Measurements from ENCODE around the gene DLX3. TPM values are rescaled to one million over a fixed set of nuclear protein-coding genes. Genes with fewer than 3 reads are reported as not detected.

The DLX3 gene
- total RNA-seq (2022; extraction: Qiagen RNA extraction; ENCODE audit: low read depth) = 0.05 to 0.10 TPM (median 0.07 TPM) in 4 of 5 replicates, not detected in the other

GRCh38 chr17:49995055-49995738 lies at the start of gene DLX3:
TSS of gene DLX3 (minus strand) at chr17:49995224. CDS start at chr17:49994998, 226 bp downstream.

GRCh38 chr17:49969134-49969759 lies 25.8 kb downstream of the DLX3 start, which contains the start of gene DLX4:
TSS of gene DLX4 (plus strand) at chr17:49969190. CDS start at chr17:49969469, 279 bp downstream.

Other genes starting within 250 kb of the DLX3 start
- 1.2 to 1.3 TPM (median 1.2 TPM) in 5 replicates for gene FAM117A, start 231.1 kb downstream of the DLX3 start, total RNA-seq (2022; extraction: Qiagen RNA extraction; ENCODE audit: low read depth)
- 24.0 to 28.7 TPM (median 27.4 TPM) in 5 replicates for gene KAT7, start 206.5 kb downstream of the DLX3 start, total RNA-seq (2022; extraction: Qiagen RNA extraction; ENCODE audit: low read depth)
- not detected in 5 replicates for gene TAC4, start 147.2 kb downstream of the DLX3 start, total RNA-seq (2022; extraction: Qiagen RNA extraction; ENCODE audit: low read depth)
- 1.7 to 2.3 TPM (median 2.3 TPM) in 5 replicates for gene DLX4, start 26.0 kb downstream of the DLX3 start, total RNA-seq (2022; extraction: Qiagen RNA extraction; ENCODE audit: low read depth)
- 402 to 477 TPM (median 461 TPM) in 5 replicates for gene ITGA3, start 60.9 kb upstream of the DLX3 start, total RNA-seq (2022; extraction: Qiagen RNA extraction; ENCODE audit: low read depth)
- gene PDK2, start 100.1 kb upstream of the DLX3 start, total RNA-seq (2022; extraction: Qiagen RNA extraction; ENCODE audit: low read depth) = 10.4 to 19.1 TPM (median 16.7 TPM) in 5 replicates
- 0.23 to 0.68 TPM (median 0.32 TPM) in 5 replicates for gene SAMD14, start 134.9 kb upstream of the DLX3 start, total RNA-seq (2022; extraction: Qiagen RNA extraction; ENCODE audit: low read depth)
- 39.3 to 55.0 TPM (median 50.7 TPM) in 5 replicates for gene PPP1R9B, start 155.5 kb upstream of the DLX3 start, total RNA-seq (2022; extraction: Qiagen RNA extraction; ENCODE audit: low read depth)
- gene SGCA, start 170.8 kb upstream of the DLX3 start, total RNA-seq (2022; extraction: Qiagen RNA extraction; ENCODE audit: low read depth) = 1.3 to 1.9 TPM (median 1.7 TPM) in 5 replicates
- 6.1 to 9.5 TPM (median 7.9 TPM) in 5 replicates for gene COL1A1, start 206.4 kb upstream of the DLX3 start, total RNA-seq (2022; extraction: Qiagen RNA extraction; ENCODE audit: low read depth)

All from A549 treated with GW870086 at 1 μM for 4 hours (cell line).